Measurements from ENCODE around the gene SREBF2. TPM values are rescaled to one million over a fixed set of nuclear protein-coding genes. Genes with fewer than 3 reads are reported as not detected.

Gene SREBF2
- polyA plus RNA-seq, 2 of the 4 experiments (the other 2 are of a cell fraction): 19.4 to 30.8 TPM

- H3K4me2 ChIP-seq: no peak overlapping the region
- CTCF ChIA-PET: no interaction called here
- DNase-seq (ENCODE audit: low read depth in 1 of 2, low spot score in 1 of 2): no peak
Observed at GRCh38 chr22:41910050-41911000, 77.4 kb downstream of the SREBF2 start.

GRCh38 chr22:41911001-41911611, 78.2 kb downstream of the SREBF2 start:
- TF ChIP-seq MYC (IDR thresholded peaks at IDR 0.05; ENCODE audit: borderline replicate concordance, low read length): no peak
- no peak for TF ChIP-seq CEBPB (IDR thresholded peaks at IDR 0.05)
- TF ChIP-seq HEYL (CRISPR knock-in tag; IDR thresholded peaks at IDR 0.05): no peak
- no peak for TF ChIP-seq MAZ (IDR thresholded peaks at IDR 0.05; ENCODE audit: borderline replicate concordance, low read depth, low read length)
- no peak for TF ChIP-seq CHD2 (IDR thresholded peaks at IDR 0.05; ENCODE audit: low read length, partially characterized antibody)
- no peak for TF ChIP-seq KDM1A (IDR thresholded peaks at IDR 0.05; ENCODE audit: low read depth)
- no peak for TF ChIP-seq JUNB (IDR thresholded peaks at IDR 0.05)
- no peak for TF ChIP-seq POLR2A (IDR thresholded peaks at IDR 0.05; ENCODE audit: low read length)
- no peak for TF ChIP-seq TFCP2L1 (CRISPR knock-in tag; IDR thresholded peaks at IDR 0.05)
- TF ChIP-seq FOSL2 (IDR thresholded peaks at IDR 0.05): no peak
- no peak for TF ChIP-seq FOSL2 (CRISPR knock-in tag; IDR thresholded peaks at IDR 0.05)
- TF ChIP-seq PHF8 (IDR thresholded peaks at IDR 0.05; ENCODE audit: borderline replicate concordance, low read depth): no peak
- TF ChIP-seq ATOH8 (CRISPR knock-in tag; IDR thresholded peaks at IDR 0.05; ENCODE audit: low read depth): no peak
- ATAC-seq: no peak
- no peaks in the 10 kb centered on the region for H3K9me3 ChIP-seq
- H3K4me2 ChIP-seq: no peak overlapping the region
- no peak overlapping the region for H3K27ac ChIP-seq
- WGBS (ENCODE audit: missing lambda C conversion rate): 82% methylated on average over 12 of the region's 37 CpGs
- ChIA-PET CTCF (interaction anchor here (1.2 kb wide), 1 partner anchor 15 kb away, joined by 7 read pairs; the partner anchor contains the start of gene TNFRSF13C), POLR2A (no interaction called here)
- no peak for FAIRE-seq
- H3K4me1 ChIP-seq: no peaks in the 10 kb centered on the region; the same call in 2 of the 3 replicates
- DNase-seq (ENCODE audit: low read depth in 1 of 2, low spot score in 1 of 2): no peak
- H3K4me3 ChIP-seq: no peak overlapping the region

More at GRCh38 chr22:41910050-41911000, 77.4 kb downstream of the SREBF2 start:
- WGBS (ENCODE audit: missing lambda C conversion rate): 98% methylated on average over 25 of the region's 112 CpGs
- no peaks in the 10 kb centered on the region for H3K9me3 ChIP-seq
- FAIRE-seq (no peak), ATAC-seq (no peak)
- no peak overlapping the region for H3K4me3 ChIP-seq
- no peak overlapping the region for H3K27ac ChIP-seq
- no peaks in the 10 kb centered on the region; the same call in 2 of the 3 replicates for H3K4me1 ChIP-seq
- POLR2A ChIA-PET: no interaction called here
- TF ChIP-seq CBX8 (IDR thresholded peaks at IDR 0.05) (no peak), MAX (IDR thresholded peaks at IDR 0.05) (no peak), ZFP36 (IDR thresholded peaks at IDR 0.05; ENCODE audit: borderline replicate concordance, partially characterized antibody) (no peak), SREBF2 (IDR thresholded peaks at IDR 0.05) (no peak), CHD2 (IDR thresholded peaks at IDR 0.05; ENCODE audit: low read length, partially characterized antibody) (no peak), NFE2L2 (conservative IDR thresholded peaks at IDR 0.05; ENCODE audit: low read length) (no peak), CHD4 (IDR thresholded peaks at IDR 0.05; ENCODE audit: borderline replicate concordance) (no peak), ATOH8 (CRISPR knock-in tag; IDR thresholded peaks at IDR 0.05; ENCODE audit: low read depth) (no peak), HEYL (CRISPR knock-in tag; IDR thresholded peaks at IDR 0.05) (no peak), BCL3 (IDR thresholded peaks at IDR 0.05) (no peak), PBX3 (IDR thresholded peaks at IDR 0.05) (no peak)
